Lower leg skin (tissue), 4 donors: ENCODE data around the gene ATOH8. TPM values are rescaled to one million over a fixed set of nuclear protein-coding genes. Genes with fewer than 3 reads are reported as not detected.

Experiments
- DNase-seq, 2 donors: peaks; one replicate each; pipeline ENCODE4 v3.0.0-alpha.2; 2019; ENCODE audit warnings: low spot score in 2 of 2
- H3K4me3 ChIP-seq: fragments of 200-600 bp; sonication (generic); 2 replicates; pipeline ENCODE4 v1.5.1; 2017; ENCODE audit warnings: mild to moderate bottlenecking, low read depth; ENCODE audit not compliant: poor library complexity, severe bottlenecking
- CTCF ChIP-seq, 3 donors: fragments of 450-650 bp; IDR thresholded peaks; one replicate each; pipeline ENCODE4 v1.5.1; 2016; ENCODE audit warnings: antibody characterized with exemption in 3 of 3, mild to moderate bottlenecking in 3 of 3, moderate library complexity in 2 of 3
- POLR2A ChIP-seq, 2 donors: fragments of 450-650 bp; IDR thresholded peaks; one replicate each; pipeline ENCODE4 v1.6.1; 2016 to 2017; ENCODE audit warnings: antibody characterized with exemption in 2 of 2, mild to moderate bottlenecking in 1 of 2, moderate library complexity in 1 of 2
- WGBS, 2 donors: methylation state at CpG; one replicate each; pipeline ENCODE4 v1.1.5; 2018; 5-methylcytosine and 5-hydroxymethylcytosine counted together
- intact Hi-C: fragments of 100-400 bp; cut with DNase I; formaldehyde crosslinking; loops from one replicate; pipeline ENCODE4 v1.15.0; 2023; ENCODE audit warnings: low total_unique reads
- total RNA-seq, 4 donors: library from RNA; depleted of rRNA; stranded (reverse); fragments of >200 nt; gene quantifications; one replicate each; pipeline ENCODE4 v1.1.0, GENCODE V29; 2016

The ATOH8 gene
- total RNA-seq, 4 donors from 2014 or later, result 27.3 to 79.8 (median 33.7) TPM

DNA sequence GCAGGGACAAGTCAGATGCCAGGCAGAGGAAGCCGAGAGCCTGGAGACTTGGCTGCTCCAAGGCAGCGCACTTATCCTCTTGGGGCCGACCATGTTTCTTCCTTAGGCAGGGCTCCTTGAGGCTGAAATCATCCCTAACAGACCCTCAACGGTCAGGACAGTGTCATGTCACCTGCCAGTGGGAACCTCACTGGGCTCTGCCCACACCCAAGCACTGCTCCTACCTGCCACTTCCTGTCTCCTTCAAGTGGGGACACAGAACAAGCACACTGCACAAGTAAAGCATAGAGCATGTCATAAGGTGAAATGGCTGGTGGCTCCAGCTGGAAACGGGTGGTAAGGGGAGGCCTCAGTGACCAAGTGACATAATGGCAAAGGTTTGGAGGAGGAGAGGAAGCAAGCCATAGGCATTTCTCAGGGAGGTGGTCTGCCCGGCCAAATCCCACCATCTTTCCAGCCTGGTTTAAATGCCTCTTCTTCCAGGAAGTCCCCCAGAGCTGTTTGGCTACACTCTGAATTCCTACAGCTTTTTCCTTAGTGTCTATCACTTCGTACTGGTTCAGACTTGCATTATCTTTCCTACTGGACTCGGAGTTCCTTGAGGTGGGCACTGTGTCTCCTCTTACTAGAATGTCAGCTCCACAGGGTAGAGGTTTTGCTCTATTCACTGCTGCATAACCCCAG lies 7.3 kb upstream of the ATOH8 start:
- TF ChIP-seq CTCF (IDR thresholded peaks at IDR 0.05), result no peak
- TF ChIP-seq POLR2A (IDR thresholded peaks at IDR 0.05), result no peak
- H3K4me3 ChIP-seq, result no peak overlapping the region
- no peak for DNase-seq
- WGBS, 2 donors, result 72 to 79% methylated on average over 8 of the region's 8 CpGs
- intact Hi-C loops, result no loop called here

DNA sequence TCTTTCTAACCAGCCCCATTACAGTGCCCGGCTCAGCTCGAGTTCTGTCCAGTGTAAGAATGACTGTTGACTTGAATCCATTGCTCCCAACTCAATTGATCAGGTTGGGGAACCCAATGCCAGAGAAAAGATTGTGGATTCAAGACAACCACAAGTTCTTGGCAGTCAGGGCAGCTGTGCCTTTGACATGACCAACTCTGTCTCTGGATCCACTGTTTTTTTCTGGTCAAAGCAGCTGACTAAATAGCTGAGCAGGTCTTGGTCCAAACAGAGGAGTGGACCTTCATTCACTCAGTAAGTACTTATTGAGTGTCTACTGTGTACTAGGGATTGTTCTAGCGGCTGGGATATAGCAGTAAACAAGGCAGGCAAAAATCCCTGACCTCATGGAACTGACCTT lies 6.3 kb upstream of the ATOH8 start:
- intact Hi-C loops, result no loop called here
- H3K4me3 ChIP-seq, result no peak overlapping the region
- no peak for TF ChIP-seq CTCF (IDR thresholded peaks at IDR 0.05)
- TF ChIP-seq POLR2A (IDR thresholded peaks at IDR 0.05), result no peak
- 85 to 94% methylated on average over 3 of the region's 3 CpGs for WGBS, 2 donors
- DNase-seq, result no peak

GRCh38 chr2:85748039-85748734 lies 5.6 kb upstream of the ATOH8 start:
- TF ChIP-seq POLR2A (IDR thresholded peaks at IDR 0.05) (no peak), CTCF (IDR thresholded peaks at IDR 0.05) (no peak)
- H3K4me3 ChIP-seq, result no peak overlapping the region
- DNase-seq, result no peak
- WGBS, 2 donors, result 81 to 87% methylated on average over 9 of the region's 9 CpGs
- intact Hi-C loops, result no loop called here

DNA sequence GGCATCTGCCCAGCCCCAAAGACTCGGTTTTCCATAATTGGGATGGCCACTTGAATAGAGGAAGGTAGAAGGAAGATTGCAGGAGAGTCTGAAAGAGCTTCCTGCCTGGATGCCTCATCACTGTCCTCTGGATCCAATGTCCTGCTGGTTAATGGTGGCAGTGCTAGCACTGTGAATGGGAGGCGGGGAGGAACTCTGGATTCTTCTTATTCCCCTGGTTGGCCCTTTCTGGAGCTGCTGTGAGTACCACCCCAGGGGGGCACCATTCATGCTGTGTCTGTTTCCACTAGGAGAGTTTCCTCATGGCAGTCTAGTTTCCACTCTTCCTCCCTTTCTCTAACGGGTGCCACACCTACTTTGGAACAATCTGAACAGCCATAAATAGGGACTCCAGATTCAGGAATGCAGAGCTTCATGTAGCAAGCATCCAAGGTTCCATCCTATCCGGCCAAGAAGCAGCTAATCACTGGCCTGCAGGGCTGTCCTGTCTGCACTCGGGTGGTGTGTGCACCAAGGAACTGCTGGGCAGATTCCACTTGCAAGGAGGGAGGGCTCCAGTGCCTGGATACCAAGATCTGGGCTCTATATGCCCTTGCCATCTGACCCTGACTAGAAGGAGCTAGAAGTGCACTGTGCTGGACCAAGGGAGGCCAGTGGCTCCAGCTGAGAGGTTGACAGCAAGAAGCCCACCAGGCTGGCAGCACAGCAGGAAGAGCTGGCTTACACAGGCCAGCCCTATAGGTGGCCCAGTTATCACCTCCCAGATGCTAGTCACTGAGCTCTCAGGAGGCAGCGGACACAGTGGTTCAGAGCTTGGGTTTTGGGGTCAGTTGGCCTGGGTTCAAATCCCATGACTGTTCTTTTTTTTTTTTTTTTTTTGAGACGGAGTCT lies 4.6 kb upstream of the ATOH8 start:
- WGBS, 2 donors, result 43 to 45% methylated on average over 7 of the region's 7 CpGs

More for the DNA sequence above, 4.6 kb upstream of the ATOH8 start:
- intact Hi-C loops, result no loop called here
- no peak for DNase-seq
- TF ChIP-seq POLR2A (IDR thresholded peaks at IDR 0.05) (no peak), CTCF (IDR thresholded peaks at IDR 0.05) (no peak)
- H3K4me3 ChIP-seq, result no peak overlapping the region
